Measurements from ENCODE around the gene MOK. TPM values are rescaled to one million over a fixed set of nuclear protein-coding genes. Genes with fewer than 3 reads are reported as not detected.

Gene MOK
- polyA plus RNA-seq, 4 donors: 25.1 to 29.6 (median 27.2) TPM

DNA sequence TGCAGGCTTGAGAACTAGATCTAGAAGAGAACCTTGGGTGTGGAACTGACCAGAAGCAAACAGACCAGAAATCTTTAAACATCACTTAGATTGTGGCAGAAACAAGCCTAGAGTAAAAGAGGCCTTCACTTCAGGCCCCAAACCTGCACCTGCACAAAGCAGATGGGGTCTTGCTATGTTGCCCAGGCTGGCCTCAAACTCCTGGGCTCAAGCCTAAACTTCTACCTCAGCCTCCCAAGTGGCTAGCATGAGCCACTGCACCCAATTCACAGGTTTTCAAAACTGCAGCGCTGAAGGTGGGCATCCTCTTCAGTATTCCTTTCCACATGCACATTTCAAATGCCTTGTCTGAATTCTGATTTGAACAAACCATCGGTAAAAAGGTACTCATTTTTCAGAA lies 19.9 kb downstream of the MOK start:
- DNase-seq (ENCODE audit: low read depth in 4 of 4, low spot score in 3 of 4): no peak

DNA sequence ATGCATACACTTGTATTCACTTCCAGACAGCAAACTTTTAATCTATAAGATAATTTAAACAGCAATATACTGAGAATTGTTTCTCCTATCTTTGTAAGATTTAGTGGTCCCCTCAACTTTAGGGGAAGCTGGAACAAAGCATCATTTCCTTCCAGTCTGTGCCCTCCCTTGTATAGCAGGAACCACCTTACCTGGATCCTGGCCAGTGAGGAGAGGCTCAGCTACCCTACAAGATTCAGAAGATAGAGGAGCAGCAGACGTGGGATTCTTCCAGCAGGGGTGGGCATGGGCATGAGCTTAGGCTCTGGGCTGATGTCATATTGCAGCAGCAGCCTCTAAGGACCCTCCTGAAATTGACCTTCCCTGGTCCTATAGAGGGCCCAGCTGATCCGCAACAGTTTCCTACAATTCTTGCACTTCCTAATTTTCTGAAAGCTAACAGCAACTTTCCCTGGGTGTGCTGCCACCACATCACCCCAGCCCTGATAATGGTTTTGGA lies 21.3 kb downstream of the MOK start:
- DNase-seq (ENCODE audit: low read depth in 4 of 4, low spot score in 3 of 4): no peak

DNA sequence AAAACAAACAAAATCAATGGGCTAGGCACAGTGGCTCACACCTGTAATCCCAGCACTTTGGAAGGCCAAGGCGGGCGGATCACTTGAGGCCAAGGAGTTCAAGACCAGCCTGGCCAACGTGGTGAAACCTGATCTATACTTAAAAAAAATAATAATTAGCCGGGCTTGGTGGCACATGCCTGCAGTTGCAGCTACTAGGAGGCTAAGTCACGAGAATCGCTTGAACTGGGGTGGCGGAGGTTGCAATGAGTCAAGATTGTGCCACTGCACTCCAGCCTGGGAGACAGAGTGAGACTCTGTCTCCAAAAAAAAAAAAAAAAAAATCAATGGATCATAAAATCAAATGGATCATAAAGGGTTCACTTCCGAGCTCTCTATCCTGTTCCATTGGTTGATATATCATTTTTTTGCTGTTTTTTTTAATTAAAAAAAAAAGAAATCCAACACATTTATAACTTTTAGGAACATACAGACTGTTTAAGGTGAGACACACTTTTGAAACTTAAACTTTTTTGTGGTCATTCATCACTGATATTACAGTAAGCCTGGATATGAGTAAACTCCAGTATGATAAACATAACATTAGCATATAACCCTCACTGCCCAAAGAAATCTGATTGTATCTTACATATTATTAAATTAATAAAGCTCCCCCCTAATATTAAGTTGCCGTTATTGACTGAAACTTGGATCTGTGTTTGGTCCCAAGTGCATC lies 22.1 kb downstream of the MOK start:
- no peak for DNase-seq (ENCODE audit: low read depth in 4 of 4, low spot score in 3 of 4)

DNA sequence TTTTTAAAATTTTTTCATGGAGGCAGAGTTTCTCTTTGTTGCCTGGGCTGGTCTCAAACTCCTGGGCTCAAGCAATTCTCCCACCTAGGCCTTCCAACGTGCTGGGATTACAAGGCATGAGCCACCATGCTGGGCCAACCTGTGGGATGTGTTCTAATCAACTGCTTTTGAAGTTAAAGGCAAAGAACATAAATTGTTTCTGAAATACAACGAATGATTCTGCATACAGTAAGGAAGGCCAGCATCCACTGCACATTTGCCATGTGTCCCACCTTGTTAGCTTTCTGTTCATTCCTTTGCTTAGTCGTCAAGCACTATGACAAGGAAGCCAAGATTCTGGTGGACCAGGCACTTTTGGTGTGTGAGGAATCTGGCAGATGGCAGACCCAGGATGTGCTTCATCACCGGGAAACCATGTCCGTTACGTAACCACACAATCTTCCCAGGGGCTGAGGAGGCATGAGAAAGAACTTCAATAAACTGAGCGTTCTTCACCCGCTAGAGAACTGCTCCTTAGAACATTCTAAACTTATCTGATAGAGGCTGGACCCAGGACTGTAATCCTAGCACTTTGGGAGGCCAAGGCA lies 24.5 kb downstream of the MOK start:
- no peak for DNase-seq (ENCODE audit: low read depth in 4 of 4, low spot score in 3 of 4)

DNA sequence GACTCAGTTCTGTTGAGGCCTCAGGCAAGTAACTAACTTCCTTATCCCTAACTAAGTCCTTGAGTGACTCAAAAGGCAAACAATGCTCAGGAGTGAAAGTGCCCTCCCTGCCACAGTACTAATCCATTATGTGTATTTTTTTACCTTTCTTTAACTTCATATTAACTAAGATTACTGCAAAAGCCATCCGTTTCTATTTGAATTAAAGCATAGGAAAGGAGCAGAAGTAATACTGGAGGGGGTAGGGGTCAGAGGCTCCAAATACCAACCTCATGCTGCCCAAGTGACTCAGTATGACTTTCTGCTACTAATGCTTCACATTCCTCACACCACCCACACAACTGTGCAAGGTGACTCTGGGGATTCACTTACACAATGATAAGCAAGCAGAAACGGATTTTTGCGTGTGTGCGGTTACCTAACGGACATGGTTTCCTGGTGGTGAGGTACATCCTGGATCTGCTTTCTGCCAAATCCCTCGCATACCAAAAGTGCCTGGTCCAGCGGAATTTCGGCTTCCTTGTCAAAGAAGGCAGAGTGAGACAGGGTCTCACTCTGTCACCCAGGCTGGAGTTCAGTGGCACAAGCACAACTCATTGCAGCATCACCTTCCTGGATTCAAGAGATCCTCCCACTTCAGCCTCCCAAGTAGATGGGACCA lies 25.1 kb downstream of the MOK start:
- no peak for DNase-seq (ENCODE audit: low read depth in 4 of 4, low spot score in 3 of 4)

DNA sequence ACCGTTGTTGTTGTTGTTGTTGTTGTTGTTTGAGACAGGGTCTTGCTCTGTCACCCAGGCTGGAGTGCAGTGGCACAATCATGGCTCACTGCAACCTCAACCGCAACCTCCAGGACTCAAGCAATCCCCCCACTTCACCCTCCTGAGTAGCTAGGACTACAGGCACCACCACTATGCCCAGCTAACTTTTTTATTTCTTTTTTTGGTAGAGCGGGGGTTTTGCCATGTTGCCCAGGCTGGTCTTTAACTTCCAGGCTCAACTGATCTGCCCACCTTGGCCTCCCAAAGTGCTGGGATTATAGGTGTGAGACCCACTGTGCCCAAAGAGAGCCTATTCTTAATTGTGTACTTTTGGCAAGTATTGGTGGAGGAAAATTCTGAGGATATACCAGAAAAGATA lies 25.7 kb downstream of the MOK start:
- no peak for DNase-seq (ENCODE audit: low read depth in 4 of 4, low spot score in 3 of 4)

DNA sequence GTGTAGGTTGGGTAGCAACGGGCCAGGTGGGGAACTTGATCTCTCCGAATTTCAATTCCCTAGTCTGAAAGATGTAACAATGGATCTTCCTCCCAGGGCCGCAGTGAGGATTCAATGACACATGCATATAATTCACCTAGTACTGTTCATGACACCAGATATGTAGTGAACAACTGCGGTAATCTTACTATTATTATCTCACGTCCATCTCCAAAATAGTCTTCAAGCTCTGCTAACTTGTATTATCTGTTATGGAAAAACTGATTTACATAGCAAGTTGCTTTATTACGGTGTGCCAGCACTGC lies 26.4 kb downstream of the MOK start:
- DNase-seq (ENCODE audit: low read depth in 4 of 4, low spot score in 3 of 4): no peak

DNA sequence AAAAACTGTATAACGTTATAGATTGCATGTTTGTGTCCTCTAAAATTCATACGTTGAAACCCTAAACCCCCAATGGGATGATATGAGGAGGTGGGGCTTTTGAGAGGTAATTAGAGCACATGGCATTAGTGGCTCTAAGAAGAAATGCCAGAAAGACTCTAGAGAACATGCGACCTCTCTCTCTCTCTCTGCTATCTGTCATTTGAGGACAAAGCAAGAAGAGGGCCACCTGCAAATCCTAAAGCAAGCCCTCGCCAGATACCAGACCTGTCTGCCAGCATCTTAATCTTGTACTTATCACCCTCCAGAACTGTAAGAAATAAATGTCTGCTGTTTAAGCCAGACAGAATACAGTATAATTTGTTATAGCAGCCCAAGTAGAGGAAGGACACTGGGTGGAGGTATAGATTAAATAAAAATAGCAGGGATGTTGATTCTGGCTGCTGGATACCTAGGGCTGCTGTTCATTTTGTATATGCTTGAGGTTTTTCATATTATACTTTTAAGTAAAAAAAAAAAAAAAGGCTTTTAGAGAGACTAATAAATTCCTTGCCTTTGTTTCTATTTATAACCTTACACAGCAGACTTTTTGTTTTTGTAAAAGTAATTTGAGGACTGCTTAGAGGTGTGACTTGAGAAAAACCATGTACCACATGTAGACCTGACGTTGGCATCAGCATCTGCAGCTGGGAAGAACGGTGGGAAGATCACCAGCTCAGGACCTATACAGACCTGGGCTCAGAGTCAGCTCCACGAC lies 26.9 kb downstream of the MOK start:
- no peak for DNase-seq (ENCODE audit: low read depth in 4 of 4, low spot score in 3 of 4)

DNA sequence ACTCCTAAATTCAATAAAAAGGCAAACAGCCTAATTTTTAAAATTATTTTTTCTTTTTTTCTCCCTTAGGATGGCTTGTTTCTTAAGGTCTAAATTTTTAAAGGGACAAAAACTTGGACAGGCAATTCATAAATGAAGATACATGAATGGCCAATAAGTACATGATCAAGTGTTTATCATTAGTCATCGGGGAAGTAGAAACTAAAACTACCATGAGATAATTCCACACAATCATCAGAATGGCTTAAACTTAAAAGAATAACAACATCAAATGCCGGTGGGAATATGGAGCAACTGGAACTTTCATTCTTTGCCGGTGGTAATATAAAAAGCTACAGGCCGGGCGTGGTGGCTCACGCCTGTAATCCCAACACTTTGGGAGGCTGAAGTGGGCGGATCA lies 29.1 kb downstream of the MOK start:
- no peak for DNase-seq (ENCODE audit: low read depth in 4 of 4, low spot score in 3 of 4)

DNA sequence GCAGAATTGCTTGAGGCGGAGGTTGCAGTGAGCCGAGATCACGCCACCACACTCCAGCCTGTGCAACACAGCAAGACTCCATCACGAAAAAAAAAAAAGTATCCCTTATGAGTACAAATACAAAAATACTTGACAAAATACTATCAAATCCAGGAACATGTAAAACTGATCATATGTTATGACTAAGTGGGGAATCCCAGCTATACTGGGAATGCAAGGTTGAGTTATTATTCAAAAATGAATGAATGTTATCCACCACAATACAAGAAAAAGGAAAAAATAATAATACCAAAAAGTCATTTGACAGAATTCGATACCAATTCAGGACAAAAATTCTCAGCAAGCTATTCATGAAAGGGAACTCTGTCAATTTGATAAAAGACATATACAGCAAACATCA lies 32.6 kb downstream of the MOK start:
- no peak for DNase-seq (ENCODE audit: low read depth in 4 of 4, low spot score in 3 of 4)

DNA sequence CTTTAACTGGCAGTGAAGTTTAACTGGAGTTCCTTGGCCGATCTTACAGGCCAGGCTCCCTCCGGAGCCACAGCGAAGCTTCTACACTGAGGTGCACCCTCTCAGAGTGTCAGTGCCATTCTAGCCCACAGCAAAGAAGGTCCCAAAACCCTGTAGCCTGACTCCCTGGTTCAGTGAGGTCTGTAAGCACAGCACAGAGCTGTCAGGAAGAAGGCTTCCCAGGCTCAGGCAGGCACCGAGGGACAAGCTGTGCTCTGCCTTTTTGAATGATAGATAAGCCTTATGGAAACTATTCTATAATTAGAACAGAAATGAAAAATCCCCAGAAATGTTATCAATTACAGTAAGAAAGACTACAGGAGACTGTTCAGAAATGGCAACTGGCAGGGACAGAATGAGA lies 40.2 kb downstream of the MOK start:
- DNase-seq (ENCODE audit: low read depth in 4 of 4, low spot score in 3 of 4): no peak

DNA sequence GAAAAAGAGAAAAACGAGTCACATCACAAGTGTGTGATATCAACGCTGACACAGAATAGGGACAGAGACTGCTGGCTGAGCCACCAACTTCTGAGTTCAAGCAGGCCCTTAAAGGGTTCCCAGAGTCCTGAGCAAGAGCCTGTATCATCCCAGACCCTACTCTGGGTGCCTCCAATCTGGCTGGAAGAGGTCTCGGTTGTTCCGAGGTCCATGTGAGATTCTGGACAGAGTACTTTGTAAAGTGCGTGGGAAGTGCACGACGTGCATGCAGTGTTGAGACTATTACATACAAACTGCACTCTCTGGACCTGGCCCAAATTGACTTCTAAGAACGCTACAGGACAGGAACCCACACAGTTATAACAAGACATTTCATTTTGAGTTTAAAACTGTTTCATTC lies 40.6 kb downstream of the MOK start:
- no peak for DNase-seq (ENCODE audit: low read depth in 4 of 4, low spot score in 3 of 4)

DNA sequence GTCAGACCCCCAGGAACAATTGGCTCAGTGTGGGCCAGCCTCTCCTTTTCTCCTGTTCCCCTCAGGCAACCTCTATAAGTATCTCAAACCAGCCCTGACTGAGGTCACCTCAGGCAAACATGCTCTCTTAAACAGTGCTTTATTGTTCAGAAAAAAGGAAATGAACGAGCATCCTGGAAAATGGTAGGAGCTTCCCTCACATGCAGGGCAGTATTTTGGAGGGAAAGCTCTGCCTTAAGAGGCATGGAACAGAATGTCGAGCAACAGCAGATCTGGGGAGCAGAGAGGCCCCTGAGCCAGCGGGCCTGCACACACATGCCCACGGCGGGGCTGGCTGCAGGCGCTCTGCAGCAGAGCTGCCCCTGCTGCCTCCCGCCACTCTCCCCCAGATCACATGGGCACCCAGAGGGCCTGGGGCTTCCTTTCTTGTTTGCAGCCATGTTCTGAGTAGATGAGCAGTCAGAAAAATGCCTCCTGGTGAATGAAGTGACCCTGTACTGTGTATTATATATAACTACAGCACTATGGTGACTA lies 42.0 kb downstream of the MOK start:
- DNase-seq (ENCODE audit: low read depth in 4 of 4, low spot score in 3 of 4): peak in 1 of 4 donors; percentile 7

DNA sequence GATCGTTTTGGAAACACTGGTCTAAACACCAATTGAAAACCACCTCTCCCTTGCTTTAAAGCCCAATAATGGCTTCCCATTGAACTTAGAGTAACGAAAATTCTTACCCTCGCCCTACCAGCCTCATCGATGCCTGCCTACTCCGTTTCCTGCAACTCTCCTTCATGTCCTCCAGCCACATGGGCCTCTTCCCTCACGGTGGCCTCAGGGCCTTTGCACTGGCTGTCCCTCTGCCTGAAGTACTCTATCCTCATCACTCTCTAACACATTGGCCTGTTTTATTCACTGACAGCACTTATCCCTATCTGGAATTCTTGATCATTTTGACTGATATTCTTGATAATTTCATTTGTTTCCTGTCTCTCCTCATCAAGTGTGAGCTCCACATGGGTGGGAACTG lies 46.8 kb downstream of the MOK start:
- DNase-seq (ENCODE audit: low read depth in 4 of 4, low spot score in 3 of 4): no peak

DNA sequence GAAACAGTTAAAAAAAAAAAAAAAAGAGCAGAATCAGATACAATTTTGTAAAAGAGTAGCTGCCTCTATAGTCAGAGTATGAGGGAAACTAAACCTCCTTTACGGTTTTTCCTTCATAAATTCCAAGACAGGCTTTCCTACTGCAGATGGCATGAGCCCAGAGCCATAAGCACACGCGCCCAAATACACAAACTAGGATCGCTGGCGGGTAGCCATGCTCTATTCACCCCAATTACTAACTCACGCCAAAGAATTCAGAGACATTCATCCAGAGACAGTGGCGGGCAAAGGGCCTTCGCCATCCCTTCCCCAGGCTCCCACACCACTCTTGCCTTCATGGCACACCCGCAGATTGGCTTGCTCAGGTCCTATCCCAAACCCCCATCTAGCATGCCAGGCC lies 48.2 kb downstream of the MOK start:
- no peak for DNase-seq (ENCODE audit: low read depth in 4 of 4, low spot score in 3 of 4)

DNA sequence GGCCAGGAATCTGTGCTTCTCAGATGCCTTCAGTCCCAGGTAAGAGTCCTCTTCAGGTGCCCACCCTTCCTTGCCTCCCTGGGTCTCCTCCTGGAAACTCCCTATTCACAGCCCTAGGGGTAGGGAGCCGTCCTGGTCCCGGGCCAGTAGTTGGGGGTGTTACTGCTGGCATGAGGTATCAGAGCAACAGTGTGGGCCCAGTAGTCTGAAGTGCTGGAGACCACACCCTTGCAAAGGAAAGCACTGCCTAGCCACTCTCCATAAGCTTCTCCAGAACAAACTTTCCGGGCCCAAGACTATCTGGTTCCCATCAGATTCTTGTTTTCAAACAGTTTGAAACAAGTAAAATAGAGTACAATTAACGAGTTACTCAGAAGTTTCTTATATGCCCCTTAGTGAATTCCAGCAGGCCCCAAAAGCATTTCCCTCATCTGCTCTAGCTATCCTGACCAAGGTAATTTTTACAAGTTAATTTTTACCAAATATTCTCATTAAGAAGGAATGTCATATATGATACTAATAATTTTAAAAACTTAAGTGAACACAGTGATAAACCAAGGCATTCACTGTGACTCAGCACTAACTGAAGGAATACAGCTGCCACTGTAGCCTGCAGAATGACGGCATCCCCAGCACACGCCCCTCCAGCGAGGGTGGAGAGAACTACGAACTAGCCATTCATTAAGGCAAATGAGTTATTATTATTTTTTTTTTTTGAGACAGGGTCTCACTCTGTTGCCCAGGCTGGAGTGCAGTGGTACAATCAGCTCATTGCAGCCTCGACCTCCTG lies 49.4 kb downstream of the MOK start:
- DNase-seq (ENCODE audit: low read depth in 4 of 4, low spot score in 3 of 4): no peak

DNA sequence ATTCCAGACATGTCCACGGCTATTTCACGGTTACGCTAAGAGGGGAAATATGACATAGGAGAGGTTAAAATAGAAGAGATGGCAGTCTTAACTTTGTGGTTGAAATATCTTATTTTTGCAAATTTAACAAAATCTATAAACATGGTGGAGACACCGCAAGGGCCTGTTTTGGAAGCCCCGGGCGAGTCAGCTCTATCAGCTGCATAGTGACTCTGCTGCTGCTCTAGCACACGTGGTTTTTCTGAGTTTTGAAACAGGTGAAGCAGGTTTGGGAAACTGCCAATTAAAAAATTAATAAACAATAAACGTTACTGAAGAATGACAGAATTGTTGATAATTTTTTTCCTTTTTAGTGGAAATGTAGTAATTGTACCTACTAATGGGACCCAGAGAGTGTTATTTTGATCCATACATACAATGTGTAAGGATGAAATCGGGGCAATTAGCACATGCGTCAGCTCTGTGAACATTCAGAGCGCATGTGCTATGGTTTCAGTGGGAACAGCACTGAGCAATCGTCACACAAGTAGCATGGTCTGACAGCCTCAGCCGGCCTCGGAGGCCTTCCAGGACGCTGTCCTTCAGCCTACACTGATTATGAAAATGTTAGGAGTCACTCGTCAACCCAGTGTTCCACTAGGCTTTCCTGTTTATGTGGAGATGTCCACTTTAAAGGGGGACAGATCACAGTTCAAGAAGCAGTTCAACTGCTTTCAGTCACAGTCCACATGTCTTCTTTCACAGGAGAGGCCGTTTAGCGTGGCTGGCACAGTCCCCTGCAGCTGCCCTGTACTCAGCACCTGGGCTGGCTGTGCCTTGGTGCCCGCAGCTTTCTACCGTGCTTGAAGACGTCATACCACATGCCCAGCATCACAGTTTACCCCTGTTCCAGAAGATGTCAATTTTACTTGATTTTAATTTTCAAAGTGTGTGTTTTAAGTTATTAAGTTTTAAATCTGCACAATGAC lies 51.8 kb downstream of the MOK start:
- no peak for DNase-seq (ENCODE audit: low read depth in 4 of 4, low spot score in 3 of 4)

DNA sequence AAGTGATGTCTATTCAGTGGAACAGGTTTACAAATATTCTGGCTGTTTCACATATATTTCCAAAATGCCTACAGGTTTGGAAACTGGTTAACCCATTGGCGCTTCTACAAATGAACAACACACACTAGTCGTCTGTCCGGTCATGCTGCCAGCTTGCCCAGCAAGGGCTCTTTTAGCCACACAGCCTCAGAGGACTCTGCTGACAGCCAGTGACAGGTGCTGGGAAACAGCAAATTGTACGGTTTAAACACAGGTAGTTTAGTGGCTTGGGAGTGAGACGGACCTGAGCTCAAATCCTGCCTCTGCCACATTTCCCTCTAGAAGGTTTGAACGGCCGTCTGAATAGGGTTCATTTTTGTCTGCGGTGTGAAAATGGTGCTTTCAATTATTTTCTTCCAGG lies 53.8 kb downstream of the MOK start:
- DNase-seq (ENCODE audit: low read depth in 4 of 4, low spot score in 3 of 4): no peak

DNA sequence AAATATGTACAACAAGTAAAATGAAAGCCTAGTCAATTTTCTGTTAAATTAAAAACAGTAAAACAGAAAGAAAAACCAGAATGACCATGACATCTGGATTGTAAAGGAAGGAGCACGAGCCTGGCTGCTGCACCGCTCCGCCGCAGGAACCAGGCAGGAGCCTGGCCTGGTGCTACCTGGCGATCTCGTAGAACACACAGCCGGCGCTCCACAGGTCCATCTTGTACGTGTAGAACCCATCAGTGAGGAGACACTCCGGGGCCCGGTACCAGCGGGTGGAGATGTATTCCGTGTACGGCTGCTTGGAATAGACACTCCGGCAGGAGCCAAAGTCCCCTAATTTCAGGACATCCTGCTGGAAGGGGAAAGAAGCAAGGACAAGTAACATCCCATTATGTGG lies 54.3 kb downstream of the MOK start:
- no peak for DNase-seq (ENCODE audit: low read depth in 4 of 4, low spot score in 3 of 4)

Data from right renal pelvis (tissue), 4 donors.